ENCODE results near the gene CACNA1F.

CACNA1F gene

DNA sequence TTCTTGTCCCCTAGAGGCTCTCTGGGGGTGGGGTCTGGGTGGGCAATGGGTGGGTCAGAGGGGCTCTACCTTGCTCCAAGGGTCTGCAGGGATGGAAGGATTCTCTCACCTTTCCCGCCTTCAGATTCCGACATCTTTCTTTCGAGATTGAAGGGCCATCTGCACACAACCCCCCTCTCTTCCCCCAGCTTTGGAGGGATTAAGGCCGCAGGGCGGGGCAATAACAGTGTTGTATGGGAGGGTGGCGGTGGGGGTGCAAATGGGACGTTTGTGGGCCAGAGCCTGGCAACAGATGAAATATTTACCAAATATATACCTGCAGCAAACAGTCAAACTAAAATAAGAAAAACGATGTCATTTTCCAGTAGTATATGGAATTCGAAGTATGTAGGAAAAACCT lies at the start of gene CACNA1F:
TSS of gene CACNA1F (minus strand) at position 165 of the 400 bp plus-strand sequence. CDS start at position 134, 31 bp downstream.
- Mint-ChIP-seq H3K9me3 (no peaks in the 10 kb centered on the region), H3K4me3 (peak within 1 kb of the TSS; percentile 67), H3K4me1 (peaks cover 17% of the 10 kb centered on the region), H3K27me3 (no peaks in the 10 kb centered on the region), H3K27ac (ENCODE audit: low read depth) (no peak within 1 kb of the TSS), H3K36me3 (ENCODE audit: insufficient read depth) (peaks cover 12% of the 10 kb centered on the region)
- DNase-seq (ENCODE audit: low spot score in 2 of 2), result no peak
- no peak for ATAC-seq (replicated peaks; ENCODE audit: extremely low read depth, poor library complexity, severe bottlenecking)

DNA sequence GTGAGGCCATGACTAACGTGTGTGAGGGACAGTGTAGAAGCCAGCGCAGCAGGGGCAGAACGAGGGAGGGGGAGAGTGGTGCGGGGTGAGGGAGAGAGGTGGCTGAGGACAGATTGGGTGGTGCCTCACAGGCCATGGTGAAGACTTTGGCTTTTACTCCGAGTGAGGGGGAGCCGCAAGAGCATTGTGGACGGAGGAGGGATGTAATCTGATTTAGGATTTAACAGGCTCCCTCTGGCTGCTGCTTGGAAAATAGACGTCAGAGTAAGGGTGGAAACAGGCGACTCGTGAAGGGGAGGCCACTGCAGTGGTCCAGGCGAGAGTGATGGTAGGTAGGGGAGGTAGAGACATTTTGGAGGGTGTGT lies 49.5 kb upstream of the CACNA1F start:
- Mint-ChIP-seq H3K4me1 (peaks cover 25% of the 10 kb centered on the region), H3K4me3 (no peak overlapping the region), H3K27ac (ENCODE audit: low read depth) (no peak overlapping the region), H3K9me3 (no peaks in the 10 kb centered on the region), H3K27me3 (no peaks in the 10 kb centered on the region), H3K36me3 (ENCODE audit: insufficient read depth) (peaks cover 8% of the 10 kb centered on the region)
- ATAC-seq (replicated peaks; ENCODE audit: extremely low read depth, poor library complexity, severe bottlenecking) (no peak), DNase-seq (ENCODE audit: low spot score in 2 of 2) (no peak)

DNA sequence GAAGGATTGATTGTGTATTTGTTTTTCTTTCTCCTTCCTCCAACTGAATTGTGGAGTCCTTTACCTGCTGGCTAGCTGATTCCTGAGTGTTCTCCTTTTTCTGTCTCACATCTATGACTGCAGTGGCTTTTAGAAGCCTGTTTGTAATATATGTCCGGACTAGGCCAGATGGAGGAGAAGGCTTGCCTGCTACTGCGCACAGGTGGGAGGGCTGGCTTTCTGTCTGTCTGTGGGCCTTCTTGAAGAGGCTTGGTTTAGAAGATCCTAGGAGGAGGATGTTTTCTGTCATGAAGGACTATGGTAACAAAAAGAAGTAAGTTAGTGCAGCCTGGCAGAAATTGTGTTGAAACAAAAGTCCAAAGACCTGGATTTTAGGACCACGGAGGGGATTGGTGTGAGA lies 44.9 kb upstream of the CACNA1F start:
- ATAC-seq (replicated peaks; ENCODE audit: extremely low read depth, poor library complexity, severe bottlenecking), result no peak
- peak overlapping the region; percentile 59 for H3K4me3 Mint-ChIP-seq
- peak overlapping the region; percentile 44 for H3K27ac Mint-ChIP-seq (ENCODE audit: low read depth)
- peaks cover 4% of the 10 kb centered on the region for H3K36me3 Mint-ChIP-seq (ENCODE audit: insufficient read depth)
- peaks cover 58% of the 10 kb centered on the region for H3K4me1 Mint-ChIP-seq
- H3K27me3 Mint-ChIP-seq, result no peaks in the 10 kb centered on the region
- H3K9me3 Mint-ChIP-seq, result no peaks in the 10 kb centered on the region
- no peak for DNase-seq (ENCODE audit: low spot score in 2 of 2)

DNA sequence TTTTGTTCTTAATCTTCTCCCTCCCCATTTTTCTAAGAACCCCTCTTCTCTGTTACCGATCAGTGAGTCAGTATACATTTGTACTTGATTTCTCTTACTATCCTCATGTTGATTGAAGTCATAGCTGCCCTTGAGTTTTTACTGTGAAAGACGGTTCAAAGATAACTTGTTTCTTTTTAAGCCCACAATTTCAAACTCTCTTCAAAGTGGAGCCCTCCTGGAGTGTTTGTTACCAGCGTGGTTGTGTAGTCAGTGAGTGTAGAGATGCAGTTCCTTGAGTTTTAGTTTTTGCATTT lies 44.3 kb upstream of the CACNA1F start:
- H3K9me3 Mint-ChIP-seq, result no peaks in the 10 kb centered on the region
- DNase-seq (ENCODE audit: low spot score in 2 of 2) (no peak), ATAC-seq (replicated peaks; ENCODE audit: extremely low read depth, poor library complexity, severe bottlenecking) (no peak)
- peak overlapping the region; percentile 59 for H3K4me3 Mint-ChIP-seq
- H3K27ac Mint-ChIP-seq (ENCODE audit: low read depth), result peak overlapping the region; percentile 44
- peaks cover 62% of the 10 kb centered on the region for H3K4me1 Mint-ChIP-seq
- H3K36me3 Mint-ChIP-seq (ENCODE audit: insufficient read depth), result peaks cover 6% of the 10 kb centered on the region
- no peaks in the 10 kb centered on the region for H3K27me3 Mint-ChIP-seq

DNA sequence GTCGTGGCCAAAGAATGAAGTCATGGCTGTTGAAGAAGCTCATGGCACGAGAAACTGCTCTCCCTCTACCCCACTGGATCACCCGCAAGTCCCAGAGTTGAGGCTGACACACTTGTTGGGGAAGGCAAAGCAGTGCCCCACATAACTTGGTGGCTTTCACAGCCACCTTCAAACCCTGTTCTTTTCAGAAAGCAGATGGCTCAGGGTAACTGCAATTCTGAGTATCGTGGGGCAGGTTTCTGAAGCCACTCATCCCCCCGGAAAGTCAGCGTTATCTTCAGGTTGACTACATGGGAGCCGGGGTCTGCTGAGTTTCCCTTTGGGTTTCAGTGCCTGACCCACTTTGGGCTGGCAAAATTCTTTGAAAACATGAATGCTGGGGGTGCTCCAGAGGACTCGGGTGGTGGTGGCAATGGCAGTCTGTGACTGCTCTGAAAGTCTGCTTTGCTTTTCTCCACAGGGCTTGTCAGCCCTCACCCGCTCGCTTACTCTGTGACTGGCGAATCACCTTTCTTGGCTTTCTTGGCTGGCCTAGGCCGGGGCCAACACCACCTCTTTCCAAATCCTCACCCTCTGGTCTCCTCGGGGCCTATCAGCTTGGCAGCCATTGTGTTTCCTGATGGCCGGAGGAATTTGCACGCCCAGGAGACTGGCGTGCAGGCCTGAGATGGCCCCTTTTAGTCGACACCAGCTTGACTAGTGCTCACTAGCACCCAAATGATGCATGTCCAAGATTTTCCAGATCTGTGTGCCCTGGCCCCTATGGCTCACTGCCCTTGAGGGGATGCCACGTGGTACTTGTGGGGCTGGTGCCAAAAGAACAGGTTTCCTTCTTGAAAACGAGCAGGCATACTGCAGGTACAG lies 43.8 kb upstream of the CACNA1F start:
- no peak for ATAC-seq (replicated peaks; ENCODE audit: extremely low read depth, poor library complexity, severe bottlenecking)
- peak overlapping the region; percentile 44 for H3K27ac Mint-ChIP-seq (ENCODE audit: low read depth)

DNA sequence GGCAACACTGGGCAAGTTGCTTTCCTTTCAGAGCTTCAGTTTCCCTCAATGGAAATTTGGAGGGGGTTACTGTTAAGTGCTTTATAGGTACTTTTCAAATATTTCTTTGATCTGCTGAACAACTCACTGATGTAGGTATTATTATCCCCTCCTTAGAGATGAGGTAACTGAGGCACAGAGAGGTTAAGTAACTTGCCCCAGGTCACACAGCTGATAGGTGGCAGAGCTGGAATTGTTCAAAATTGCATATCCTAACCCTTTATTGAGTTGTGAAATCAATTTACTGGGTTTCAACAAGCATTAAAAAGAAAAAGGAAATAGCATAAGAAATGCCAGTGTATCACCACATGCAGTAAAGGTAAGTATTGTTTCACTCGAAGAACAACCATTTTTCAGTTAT lies 43.1 kb upstream of the CACNA1F start:
- Mint-ChIP-seq H3K36me3 (ENCODE audit: insufficient read depth) (peaks cover 8% of the 10 kb centered on the region), H3K9me3 (no peaks in the 10 kb centered on the region), H3K27me3 (no peaks in the 10 kb centered on the region), H3K27ac (ENCODE audit: low read depth) (no peak overlapping the region), H3K4me1 (peaks cover 62% of the 10 kb centered on the region), H3K4me3 (no peak overlapping the region)
- DNase-seq (ENCODE audit: low spot score in 2 of 2) (no peak), ATAC-seq (replicated peaks; ENCODE audit: extremely low read depth, poor library complexity, severe bottlenecking) (no peak)

More for the DNA sequence above, 43.8 kb upstream of the CACNA1F start:
- peak overlapping the region; percentile 59 for H3K4me3 Mint-ChIP-seq
- peaks cover 7% of the 10 kb centered on the region for H3K36me3 Mint-ChIP-seq (ENCODE audit: insufficient read depth)
- no peaks in the 10 kb centered on the region for H3K27me3 Mint-ChIP-seq
- H3K4me1 Mint-ChIP-seq, result peaks cover 59% of the 10 kb centered on the region
- H3K9me3 Mint-ChIP-seq, result no peaks in the 10 kb centered on the region
- DNase-seq (ENCODE audit: low spot score in 2 of 2), result no peak

DNA sequence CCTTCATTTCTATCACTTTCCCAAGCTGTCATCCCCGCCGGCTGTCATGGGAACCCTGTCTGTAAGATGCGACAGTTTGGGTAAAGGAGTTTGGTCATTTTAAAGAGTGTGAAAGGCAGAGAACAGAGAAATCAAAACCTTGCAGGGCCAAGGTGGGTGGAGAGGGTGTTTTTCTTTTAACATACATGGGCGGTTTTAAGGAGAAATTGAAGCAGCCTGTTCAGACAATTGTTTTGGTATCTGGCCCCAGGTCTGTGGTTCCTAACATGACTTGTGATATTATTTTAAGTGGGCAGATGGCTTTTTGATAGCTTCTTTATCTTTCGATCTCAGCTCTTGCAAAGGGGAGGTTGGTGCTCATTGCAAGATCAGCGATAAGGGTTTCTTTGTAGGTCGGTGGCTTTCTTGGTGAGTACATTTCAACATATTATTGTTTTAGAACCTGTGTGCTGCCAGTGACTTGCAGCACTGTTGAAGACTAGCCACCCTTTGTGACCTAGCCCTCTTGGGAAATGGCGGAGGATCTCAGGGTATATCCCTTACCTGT lies 40.1 kb upstream of the CACNA1F start:
- Mint-ChIP-seq H3K4me1 (peaks cover 68% of the 10 kb centered on the region), H3K9me3 (no peaks in the 10 kb centered on the region)

DNA sequence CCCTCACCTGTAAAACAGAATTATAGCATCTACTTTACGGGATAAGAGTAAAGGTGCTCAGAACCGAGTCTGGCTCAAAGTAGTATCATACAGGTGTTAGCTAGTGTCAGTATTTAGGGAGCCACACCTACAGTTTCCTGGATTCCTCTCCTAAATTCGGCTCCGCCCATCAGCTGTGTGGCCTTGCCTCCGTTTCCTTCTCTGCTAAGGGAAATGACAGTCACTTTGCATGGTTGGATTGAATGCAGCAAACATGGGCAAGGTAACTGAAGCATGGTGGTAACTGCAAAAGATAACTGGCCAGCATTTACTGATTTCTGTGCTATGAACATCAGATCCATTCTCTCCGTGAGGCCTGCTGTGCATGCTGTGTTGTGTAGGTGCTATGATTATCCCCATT lies 39.3 kb upstream of the CACNA1F start:
- no peak for ATAC-seq (replicated peaks; ENCODE audit: extremely low read depth, poor library complexity, severe bottlenecking)
- Mint-ChIP-seq H3K27me3 (no peaks in the 10 kb centered on the region), H3K4me3 (peak overlapping the region; percentile 75), H3K27ac (ENCODE audit: low read depth) (peak overlapping the region; percentile 73), H3K4me1 (peaks cover 63% of the 10 kb centered on the region), H3K36me3 (ENCODE audit: insufficient read depth) (peaks cover 18% of the 10 kb centered on the region), H3K9me3 (no peaks in the 10 kb centered on the region)
- DNase-seq (ENCODE audit: low spot score in 2 of 2), result no peak

More for the DNA sequence above, 40.1 kb upstream of the CACNA1F start:
- DNase-seq (ENCODE audit: low spot score in 2 of 2) (peak in 1 of 2 donors; percentile 21), ATAC-seq (replicated peaks; ENCODE audit: extremely low read depth, poor library complexity, severe bottlenecking) (no peak)
- no peaks in the 10 kb centered on the region for H3K27me3 Mint-ChIP-seq
- H3K36me3 Mint-ChIP-seq (ENCODE audit: insufficient read depth), result peaks cover 19% of the 10 kb centered on the region
- H3K4me3 Mint-ChIP-seq, result peak overlapping the region; percentile 75
- H3K27ac Mint-ChIP-seq (ENCODE audit: low read depth), result peak overlapping the region; percentile 73

DNA sequence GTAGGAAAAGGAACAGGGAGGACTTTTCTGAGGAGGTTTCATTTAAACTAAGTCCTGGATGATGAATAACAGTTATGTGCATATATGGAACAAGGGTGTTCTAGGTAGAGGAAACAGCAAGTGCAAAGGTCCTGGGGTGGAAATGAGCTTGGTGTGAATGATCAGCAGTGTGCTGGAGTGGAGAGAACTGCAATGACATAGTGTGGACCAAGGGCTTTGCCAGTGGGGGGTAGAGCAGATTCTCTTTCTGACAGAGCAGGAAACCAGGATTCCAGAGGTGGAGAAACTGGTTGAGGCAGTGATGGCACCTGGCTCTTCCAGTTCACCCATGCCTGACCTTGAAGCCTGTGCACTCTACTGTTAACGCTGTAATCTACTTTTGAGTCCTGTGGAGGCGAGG lies 38.2 kb upstream of the CACNA1F start:
- DNase-seq (ENCODE audit: low spot score in 2 of 2) (no peak), ATAC-seq (replicated peaks; ENCODE audit: extremely low read depth, poor library complexity, severe bottlenecking) (no peak)
- H3K4me1 Mint-ChIP-seq, result peaks cover 58% of the 10 kb centered on the region
- H3K27me3 Mint-ChIP-seq, result no peaks in the 10 kb centered on the region
- peaks cover 18% of the 10 kb centered on the region for H3K36me3 Mint-ChIP-seq (ENCODE audit: insufficient read depth)
- no peaks in the 10 kb centered on the region for H3K9me3 Mint-ChIP-seq
- H3K4me3 Mint-ChIP-seq, result peak overlapping the region; percentile 75
- peak overlapping the region; percentile 73 for H3K27ac Mint-ChIP-seq (ENCODE audit: low read depth)

DNA sequence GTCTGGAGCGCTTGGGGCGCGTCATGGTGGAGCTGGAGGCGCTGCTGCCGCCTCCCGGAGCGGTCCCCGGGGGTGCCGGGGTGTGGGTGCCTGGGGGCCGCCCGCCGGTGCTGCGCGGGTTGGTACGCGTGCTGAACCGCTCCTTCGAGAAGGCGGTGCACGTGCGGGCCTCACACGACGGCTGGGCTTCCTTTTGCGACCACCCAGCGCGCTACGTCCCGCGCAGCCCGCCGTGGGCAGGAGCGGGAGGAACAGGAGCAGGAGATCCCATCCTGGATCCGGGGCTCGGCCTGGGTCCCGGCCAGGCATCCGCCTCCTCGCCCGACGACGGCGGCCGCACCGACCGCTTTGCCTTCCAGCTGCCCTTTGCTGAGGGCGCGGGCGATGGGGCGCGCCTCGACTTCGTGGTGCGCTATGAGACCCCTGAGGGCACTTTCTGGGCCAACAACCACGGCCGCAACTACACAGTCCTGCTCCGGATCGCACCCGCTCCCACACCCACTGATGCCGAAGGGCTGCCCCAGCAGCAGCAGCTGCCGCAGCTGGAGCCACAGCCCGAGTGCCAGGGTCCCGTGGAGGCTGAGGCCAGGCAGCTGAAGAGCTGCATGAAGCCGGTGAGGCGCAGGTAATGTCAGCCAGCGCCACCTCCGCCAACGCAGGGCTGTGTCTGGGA lies 37.2 kb upstream of the CACNA1F start:
- ATAC-seq (replicated peaks; ENCODE audit: extremely low read depth, poor library complexity, severe bottlenecking), result no peak
- H3K27me3 Mint-ChIP-seq, result no peaks in the 10 kb centered on the region
- DNase-seq (ENCODE audit: low spot score in 2 of 2), result no peak
- H3K4me1 Mint-ChIP-seq, result peaks cover 52% of the 10 kb centered on the region
- H3K36me3 Mint-ChIP-seq (ENCODE audit: insufficient read depth), result peaks cover 18% of the 10 kb centered on the region
- no peaks in the 10 kb centered on the region for H3K9me3 Mint-ChIP-seq
- peak overlapping the region; percentile 73 for H3K27ac Mint-ChIP-seq (ENCODE audit: low read depth)
- H3K4me3 Mint-ChIP-seq, result peak overlapping the region; percentile 84

DNA sequence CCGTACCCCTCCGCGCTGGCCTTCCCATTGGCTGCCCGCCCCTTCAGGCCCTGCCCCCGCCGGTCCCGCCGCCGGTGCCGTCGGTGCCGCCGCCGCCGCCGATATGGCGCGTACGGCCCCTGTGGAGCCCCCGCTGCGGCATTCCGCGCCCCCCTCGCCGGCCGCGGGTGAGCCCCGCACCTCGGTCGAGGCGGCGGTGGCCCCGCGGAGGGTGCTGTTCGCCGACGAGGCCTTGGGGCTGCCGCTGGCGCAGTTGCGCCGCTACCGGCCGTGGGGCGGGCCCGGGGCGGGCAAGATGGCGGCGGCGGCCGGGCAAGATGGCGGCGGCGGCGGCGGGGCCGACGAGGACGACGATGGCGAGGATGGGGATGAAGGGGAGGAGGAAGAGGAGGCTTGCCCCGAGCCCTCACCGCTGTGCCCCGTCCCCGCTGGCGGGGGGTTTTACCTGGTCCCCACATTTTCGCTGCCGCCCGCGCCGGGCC lies 36.7 kb upstream of the CACNA1F start, which contains the start of gene PPP1R3F:
TSS of gene PPP1R3F (plus strand) at position 27 of the 482 bp plus-strand sequence. CDS start at position 104, 77 bp downstream.
- peak; percentile 8 for ATAC-seq (replicated peaks; ENCODE audit: extremely low read depth, poor library complexity, severe bottlenecking)
- Mint-ChIP-seq H3K4me3 (peak within 1 kb of the TSS; percentile 84), H3K27me3 (no peaks in the 10 kb centered on the region), H3K27ac (ENCODE audit: low read depth) (peak within 1 kb of the TSS; percentile 98), H3K4me1 (peaks cover 47% of the 10 kb centered on the region), H3K36me3 (ENCODE audit: insufficient read depth) (peaks cover 18% of the 10 kb centered on the region), H3K9me3 (no peaks in the 10 kb centered on the region)
- DNase-seq (ENCODE audit: low spot score in 2 of 2), result no peak

DNA sequence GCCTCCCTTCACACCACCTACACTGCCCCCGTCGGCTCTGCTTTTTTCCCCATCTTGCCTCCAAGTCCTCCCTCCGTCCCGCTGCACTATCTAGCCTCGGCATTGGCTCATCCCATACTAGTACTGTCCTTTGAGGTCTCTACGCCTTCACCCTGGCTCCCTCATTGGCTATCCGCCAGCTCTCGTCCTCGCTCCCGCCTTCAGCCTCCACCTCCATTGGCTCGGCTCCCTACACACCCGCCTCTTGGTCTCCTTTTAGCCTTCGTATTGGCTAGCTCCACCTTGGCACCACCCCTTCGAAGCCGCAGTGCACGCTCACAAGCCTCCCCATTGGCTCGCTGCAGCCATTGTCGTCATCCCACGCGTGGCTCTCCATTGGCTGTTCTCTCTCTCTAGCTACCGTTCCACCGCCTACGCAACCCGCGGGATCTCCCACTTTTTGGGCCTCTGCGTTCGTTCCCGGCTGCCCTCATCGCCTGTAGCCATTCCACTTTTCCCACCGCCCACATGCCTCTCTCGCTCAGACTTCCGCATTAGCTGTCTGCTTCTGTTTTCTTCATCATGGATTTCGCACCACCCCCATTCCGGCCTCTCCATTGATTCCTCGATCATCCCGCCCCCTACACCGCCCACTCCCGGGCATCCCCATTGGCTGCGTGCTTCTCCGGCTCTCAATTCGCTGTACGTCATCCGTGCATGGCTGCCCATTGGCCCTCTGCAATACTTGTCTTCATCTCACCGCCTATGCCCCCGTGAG lies 36.0 kb upstream of the CACNA1F start:
- peak; percentile 77 to 93 for DNase-seq (ENCODE audit: low spot score in 2 of 2)
- peak overlapping the region; percentile 98 for H3K27ac Mint-ChIP-seq (ENCODE audit: low read depth)
- no peaks in the 10 kb centered on the region for H3K27me3 Mint-ChIP-seq

More for the DNA sequence above, 36.0 kb upstream of the CACNA1F start:
- Mint-ChIP-seq H3K9me3 (no peaks in the 10 kb centered on the region), H3K4me3 (peak overlapping the region; percentile 84), H3K36me3 (ENCODE audit: insufficient read depth) (peaks cover 18% of the 10 kb centered on the region), H3K4me1 (peaks cover 41% of the 10 kb centered on the region)
- ATAC-seq (replicated peaks; ENCODE audit: extremely low read depth, poor library complexity, severe bottlenecking), result peak; percentile 85

All from central memory CD8-positive, alpha-beta T cell (primary cell).